HEK293 (cell line): ENCODE data around the gene DCLK1.

Source experiments
- CTCF ChIA-PET: fragments of 350-600 bp; formaldehyde crosslinking; extraction: SDS; loops from one replicate; lab custom pipeline; 2021; ENCODE audit warnings: antibody characterized with exemption; lab: Yijun Ruan, JAX
- POLR2A ChIA-PET: fragments of 300-600 bp; formaldehyde crosslinking; extraction: SDS; loops from one replicate; lab custom pipeline; 2020; ENCODE audit warnings: antibody characterized with exemption, inconsistent platforms; lab: Yijun Ruan, JAX
- H3K27ac ChIP-seq: fragments of 200-500 bp; sonication (Bioruptor generic); 2 replicates; pipeline ENCODE4 v1.5.1; 2014; ENCODE audit warnings: low read depth, low read length, control low read depth, inconsistent platforms; ENCODE audit errors: extremely low read depth
- H3K36me3 ChIP-seq, 2 experiments: fragments of 200-500 bp in 1 of 2; sonication (Bioruptor generic) in 1 of 2; 1 replicate in 1 of 2; 2 replicates in 1 of 2; pipeline ENCODE4 v1.5.1; 2014 to 2017; ENCODE audit warnings: inconsistent platforms in 2 of 2, low read length in 2 of 2; ENCODE audit not compliant: control insufficient read depth in 2 of 2, insufficient read depth in 1 of 2
- H3K4me1 ChIP-seq: fragments of 200-500 bp; sonication (Bioruptor generic); 2 replicates; pipeline ENCODE4 v1.5.1; 2014; ENCODE audit warnings: mild to moderate bottlenecking, low read length, inconsistent platforms; ENCODE audit not compliant: control insufficient read depth, insufficient read depth
- H3K4me3 ChIP-seq: 2 replicates; pipeline ENCODE4 v1.5.1; 2011; ENCODE audit warnings: low read depth, mild to moderate bottlenecking, control low read depth, low read length, moderate library complexity
- H3K9me3 ChIP-seq: fragments of 200-500 bp; sonication (Bioruptor generic); 2 replicates; pipeline ENCODE4 v1.5.1; 2014; ENCODE audit warnings: low read depth, low read length, inconsistent platforms; ENCODE audit not compliant: control insufficient read depth, insufficient read depth
- RBAK ChIP-seq: fragments of 450-650 bp; formaldehyde crosslinking; IDR thresholded peaks from 2 replicates; pipeline ENCODE4 v1.5.1; 2016; ENCODE audit warnings: missing biosample characterization, missing genetic modification characterization
- ZNF121 ChIP-seq: fragments of 450-650 bp; formaldehyde crosslinking; IDR thresholded peaks from 2 replicates; pipeline ENCODE4 v1.5.1; 2016; ENCODE audit warnings: missing biosample characterization, missing genetic modification characterization
- ZNF132 ChIP-seq: fragments of 450-650 bp; formaldehyde crosslinking; IDR thresholded peaks from 2 replicates; pipeline ENCODE4 v1.5.1; 2017; ENCODE audit warnings: missing biosample characterization, missing genetic modification characterization, borderline replicate concordance
- ZNF157 ChIP-seq: fragments of 450-650 bp; formaldehyde crosslinking; IDR thresholded peaks from 2 replicates; pipeline ENCODE4 v1.5.1; 2016; ENCODE audit warnings: missing biosample characterization, missing genetic modification characterization
- ZNF175 ChIP-seq: fragments of 450-650 bp; formaldehyde crosslinking; IDR thresholded peaks from 2 replicates; pipeline ENCODE4 v1.5.1; 2016; ENCODE audit warnings: missing biosample characterization, missing genetic modification characterization
- ZNF248 ChIP-seq: fragments of 450-650 bp; formaldehyde crosslinking; IDR thresholded peaks from 2 replicates; pipeline ENCODE4 v1.5.1; 2017; ENCODE audit warnings: missing biosample characterization, missing genetic modification characterization
- ZNF433 ChIP-seq: fragments of 450-650 bp; formaldehyde crosslinking; IDR thresholded peaks from 2 replicates; pipeline ENCODE4 v1.5.1; 2016; ENCODE audit warnings: missing biosample characterization, missing genetic modification characterization, low read depth
- ZNF530 ChIP-seq: fragments of 450-650 bp; formaldehyde crosslinking; IDR thresholded peaks from 2 replicates; pipeline ENCODE4 v1.5.1; 2016; ENCODE audit warnings: low read depth, missing biosample characterization, missing genetic modification characterization
- TF ChIP-seq, protein P1 (sequence below): fragments of 450-650 bp; IDR thresholded peaks from 2 replicates; pipeline ENCODE4 v1.5.1; 2018; ENCODE audit warnings: missing biosample characterization, mild to moderate bottlenecking, missing genetic modification characterization
- TF ChIP-seq, protein P2 (sequence below): fragments of 450-650 bp; formaldehyde crosslinking; IDR thresholded peaks from 2 replicates; pipeline ENCODE4 v1.5.0; 2017; ENCODE audit warnings: missing biosample characterization, missing genetic modification characterization, borderline replicate concordance
- TF ChIP-seq, protein P3 (sequence below): fragments of 450-650 bp; formaldehyde crosslinking; IDR thresholded peaks from 2 replicates; pipeline ENCODE4 v1.5.1; 2017; ENCODE audit warnings: missing biosample characterization, missing genetic modification characterization
- TF ChIP-seq, protein P4 (sequence below): fragments of 450-650 bp; formaldehyde crosslinking; IDR thresholded peaks from 2 replicates; pipeline ENCODE4 v1.5.1; 2016; ENCODE audit warnings: missing biosample characterization, missing genetic modification characterization
- TF ChIP-seq, protein P5 (sequence below): fragments of 450-650 bp; formaldehyde crosslinking; conservative IDR thresholded peaks from 2 replicates; pipeline ENCODE4 v1.5.1; 2016; ENCODE audit warnings: low read depth, missing biosample characterization, missing genetic modification characterization
- TF ChIP-seq, protein P6 (sequence below): fragments of 450-650 bp; formaldehyde crosslinking; IDR thresholded peaks from 2 replicates; pipeline ENCODE4 v1.5.1; 2016; ENCODE audit warnings: missing biosample characterization, missing genetic modification characterization
- TF ChIP-seq, protein P7 (sequence below): fragments of 450-650 bp; formaldehyde crosslinking; IDR thresholded peaks from 2 replicates; pipeline ENCODE4 v1.5.1; 2016; ENCODE audit warnings: missing biosample characterization, missing genetic modification characterization

The DCLK1 gene

DNA sequence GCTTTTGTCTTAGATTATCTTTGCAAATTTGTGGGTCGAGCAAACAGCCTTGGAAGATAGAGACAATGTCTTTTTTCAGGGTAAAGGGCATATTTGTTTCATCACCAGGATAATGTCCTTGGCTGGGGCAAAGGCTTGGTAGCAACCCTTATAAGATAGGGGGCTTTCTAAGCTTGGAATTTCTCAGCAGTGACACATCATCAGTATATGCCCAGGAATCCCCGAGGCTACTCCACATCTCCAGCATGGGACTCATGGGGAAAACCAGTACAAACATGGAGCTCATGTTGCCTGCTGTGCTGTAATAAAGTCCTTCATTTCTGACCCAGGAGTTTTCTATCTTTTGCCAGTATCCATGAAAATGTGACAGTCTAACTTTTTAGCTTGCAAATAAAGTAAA lies 77.1 kb downstream of the DCLK1 start (continued):
- TF ChIP-seq, protein P1, sequence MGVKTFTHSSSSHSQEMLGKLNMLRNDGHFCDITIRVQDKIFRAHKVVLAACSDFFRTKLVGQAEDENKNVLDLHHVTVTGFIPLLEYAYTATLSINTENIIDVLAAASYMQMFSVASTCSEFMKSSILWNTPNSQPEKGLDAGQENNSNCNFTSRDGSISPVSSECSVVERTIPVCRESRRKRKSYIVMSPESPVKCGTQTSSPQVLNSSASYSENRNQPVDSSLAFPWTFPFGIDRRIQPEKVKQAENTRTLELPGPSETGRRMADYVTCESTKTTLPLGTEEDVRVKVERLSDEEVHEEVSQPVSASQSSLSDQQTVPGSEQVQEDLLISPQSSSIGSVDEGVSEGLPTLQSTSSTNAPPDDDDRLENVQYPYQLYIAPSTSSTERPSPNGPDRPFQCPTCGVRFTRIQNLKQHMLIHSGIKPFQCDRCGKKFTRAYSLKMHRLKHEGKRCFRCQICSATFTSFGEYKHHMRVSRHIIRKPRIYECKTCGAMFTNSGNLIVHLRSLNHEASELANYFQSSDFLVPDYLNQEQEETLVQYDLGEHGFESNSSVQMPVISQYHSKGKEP (tag by site-specific recombination): no peak
- TF ChIP-seq, protein P2, sequence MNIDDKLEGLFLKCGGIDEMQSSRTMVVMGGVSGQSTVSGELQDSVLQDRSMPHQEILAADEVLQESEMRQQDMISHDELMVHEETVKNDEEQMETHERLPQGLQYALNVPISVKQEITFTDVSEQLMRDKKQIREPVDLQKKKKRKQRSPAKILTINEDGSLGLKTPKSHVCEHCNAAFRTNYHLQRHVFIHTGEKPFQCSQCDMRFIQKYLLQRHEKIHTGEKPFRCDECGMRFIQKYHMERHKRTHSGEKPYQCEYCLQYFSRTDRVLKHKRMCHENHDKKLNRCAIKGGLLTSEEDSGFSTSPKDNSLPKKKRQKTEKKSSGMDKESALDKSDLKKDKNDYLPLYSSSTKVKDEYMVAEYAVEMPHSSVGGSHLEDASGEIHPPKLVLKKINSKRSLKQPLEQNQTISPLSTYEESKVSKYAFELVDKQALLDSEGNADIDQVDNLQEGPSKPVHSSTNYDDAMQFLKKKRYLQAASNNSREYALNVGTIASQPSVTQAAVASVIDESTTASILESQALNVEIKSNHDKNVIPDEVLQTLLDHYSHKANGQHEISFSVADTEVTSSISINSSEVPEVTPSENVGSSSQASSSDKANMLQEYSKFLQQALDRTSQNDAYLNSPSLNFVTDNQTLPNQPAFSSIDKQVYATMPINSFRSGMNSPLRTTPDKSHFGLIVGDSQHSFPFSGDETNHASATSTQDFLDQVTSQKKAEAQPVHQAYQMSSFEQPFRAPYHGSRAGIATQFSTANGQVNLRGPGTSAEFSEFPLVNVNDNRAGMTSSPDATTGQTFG: no peak

DNA sequence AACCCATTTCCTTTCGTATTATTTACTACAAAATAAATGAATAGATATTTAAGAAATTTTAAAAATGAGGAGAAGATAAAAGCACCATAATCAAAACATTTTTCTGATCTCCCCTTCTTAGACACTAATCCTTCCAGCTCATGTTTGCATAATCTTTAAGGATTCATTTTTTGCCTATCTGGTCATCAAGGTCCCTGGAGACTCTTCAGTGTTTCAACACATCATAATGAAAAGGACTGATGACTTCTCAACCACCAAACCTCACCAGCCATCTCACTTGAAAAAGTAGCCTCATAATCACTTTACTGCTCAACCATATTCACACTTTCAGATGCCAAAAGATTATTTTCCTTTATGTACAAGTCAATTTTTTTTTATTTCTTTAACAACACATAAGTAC lies 80.1 kb downstream of the DCLK1 start:
- POLR2A ChIA-PET: no interaction called here
- TF ChIP-seq, protein P3, sequence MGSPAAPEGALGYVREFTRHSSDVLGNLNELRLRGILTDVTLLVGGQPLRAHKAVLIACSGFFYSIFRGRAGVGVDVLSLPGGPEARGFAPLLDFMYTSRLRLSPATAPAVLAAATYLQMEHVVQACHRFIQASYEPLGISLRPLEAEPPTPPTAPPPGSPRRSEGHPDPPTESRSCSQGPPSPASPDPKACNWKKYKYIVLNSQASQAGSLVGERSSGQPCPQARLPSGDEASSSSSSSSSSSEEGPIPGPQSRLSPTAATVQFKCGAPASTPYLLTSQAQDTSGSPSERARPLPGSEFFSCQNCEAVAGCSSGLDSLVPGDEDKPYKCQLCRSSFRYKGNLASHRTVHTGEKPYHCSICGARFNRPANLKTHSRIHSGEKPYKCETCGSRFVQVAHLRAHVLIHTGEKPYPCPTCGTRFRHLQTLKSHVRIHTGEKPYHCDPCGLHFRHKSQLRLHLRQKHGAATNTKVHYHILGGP (tag by site-specific recombination): no peak
- no peak for TF ChIP-seq ZNF157 (tag by site-specific recombination)
- TF ChIP-seq, protein P4, sequence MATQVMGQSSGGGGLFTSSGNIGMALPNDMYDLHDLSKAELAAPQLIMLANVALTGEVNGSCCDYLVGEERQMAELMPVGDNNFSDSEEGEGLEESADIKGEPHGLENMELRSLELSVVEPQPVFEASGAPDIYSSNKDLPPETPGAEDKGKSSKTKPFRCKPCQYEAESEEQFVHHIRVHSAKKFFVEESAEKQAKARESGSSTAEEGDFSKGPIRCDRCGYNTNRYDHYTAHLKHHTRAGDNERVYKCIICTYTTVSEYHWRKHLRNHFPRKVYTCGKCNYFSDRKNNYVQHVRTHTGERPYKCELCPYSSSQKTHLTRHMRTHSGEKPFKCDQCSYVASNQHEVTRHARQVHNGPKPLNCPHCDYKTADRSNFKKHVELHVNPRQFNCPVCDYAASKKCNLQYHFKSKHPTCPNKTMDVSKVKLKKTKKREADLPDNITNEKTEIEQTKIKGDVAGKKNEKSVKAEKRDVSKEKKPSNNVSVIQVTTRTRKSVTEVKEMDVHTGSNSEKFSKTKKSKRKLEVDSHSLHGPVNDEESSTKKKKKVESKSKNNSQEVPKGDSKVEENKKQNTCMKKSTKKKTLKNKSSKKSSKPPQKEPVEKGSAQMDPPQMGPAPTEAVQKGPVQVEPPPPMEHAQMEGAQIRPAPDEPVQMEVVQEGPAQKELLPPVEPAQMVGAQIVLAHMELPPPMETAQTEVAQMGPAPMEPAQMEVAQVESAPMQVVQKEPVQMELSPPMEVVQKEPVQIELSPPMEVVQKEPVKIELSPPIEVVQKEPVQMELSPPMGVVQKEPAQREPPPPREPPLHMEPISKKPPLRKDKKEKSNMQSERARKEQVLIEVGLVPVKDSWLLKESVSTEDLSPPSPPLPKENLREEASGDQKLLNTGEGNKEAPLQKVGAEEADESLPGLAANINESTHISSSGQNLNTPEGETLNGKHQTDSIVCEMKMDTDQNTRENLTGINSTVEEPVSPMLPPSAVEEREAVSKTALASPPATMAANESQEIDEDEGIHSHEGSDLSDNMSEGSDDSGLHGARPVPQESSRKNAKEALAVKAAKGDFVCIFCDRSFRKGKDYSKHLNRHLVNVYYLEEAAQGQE: no peak
- Histone ChIP-seq H3K4me1 (no peaks in the 10 kb centered on the region), H3K4me3 (no peak overlapping the region), H3K27ac (no peak overlapping the region), H3K36me3 (no peaks in the 10 kb centered on the region), H3K9me3 (no peaks in the 10 kb centered on the region)
- CTCF ChIA-PET: no interaction called here

DNA sequence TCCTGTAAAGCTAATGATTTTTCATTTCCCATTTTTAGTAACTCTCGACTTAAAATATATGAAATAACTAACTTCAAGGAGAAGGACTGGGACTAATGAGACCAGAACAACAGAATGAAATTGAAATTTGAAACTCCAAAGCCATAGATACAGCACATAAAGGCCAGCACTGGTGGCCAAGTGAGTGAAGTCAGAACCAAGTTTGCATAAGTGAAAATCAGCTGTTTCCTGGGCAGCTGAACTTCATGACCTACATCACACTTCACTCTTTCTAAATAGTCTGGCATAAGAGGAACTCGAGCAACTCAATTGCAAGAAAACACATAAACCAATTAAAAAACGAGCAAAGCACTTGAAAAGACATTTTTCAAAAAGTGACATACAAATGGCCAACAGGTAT lies 84.5 kb downstream of the DCLK1 start:
- no peak overlapping the region for H3K27ac ChIP-seq
- H3K4me1 ChIP-seq: no peaks in the 10 kb centered on the region
- ChIA-PET POLR2A (no interaction called here), CTCF (no interaction called here)
- H3K9me3 ChIP-seq: no peaks in the 10 kb centered on the region
- H3K4me3 ChIP-seq: no peak overlapping the region
- no peaks in the 10 kb centered on the region for H3K36me3 ChIP-seq
- TF ChIP-seq RBAK (tag by site-specific recombination): no peak
- no peak for TF ChIP-seq ZNF248 (tag by site-specific recombination)
- no peak for TF ChIP-seq ZNF132 (tag by site-specific recombination)
- TF ChIP-seq ZNF530 (tag by site-specific recombination): no peak
- TF ChIP-seq, protein P5, sequence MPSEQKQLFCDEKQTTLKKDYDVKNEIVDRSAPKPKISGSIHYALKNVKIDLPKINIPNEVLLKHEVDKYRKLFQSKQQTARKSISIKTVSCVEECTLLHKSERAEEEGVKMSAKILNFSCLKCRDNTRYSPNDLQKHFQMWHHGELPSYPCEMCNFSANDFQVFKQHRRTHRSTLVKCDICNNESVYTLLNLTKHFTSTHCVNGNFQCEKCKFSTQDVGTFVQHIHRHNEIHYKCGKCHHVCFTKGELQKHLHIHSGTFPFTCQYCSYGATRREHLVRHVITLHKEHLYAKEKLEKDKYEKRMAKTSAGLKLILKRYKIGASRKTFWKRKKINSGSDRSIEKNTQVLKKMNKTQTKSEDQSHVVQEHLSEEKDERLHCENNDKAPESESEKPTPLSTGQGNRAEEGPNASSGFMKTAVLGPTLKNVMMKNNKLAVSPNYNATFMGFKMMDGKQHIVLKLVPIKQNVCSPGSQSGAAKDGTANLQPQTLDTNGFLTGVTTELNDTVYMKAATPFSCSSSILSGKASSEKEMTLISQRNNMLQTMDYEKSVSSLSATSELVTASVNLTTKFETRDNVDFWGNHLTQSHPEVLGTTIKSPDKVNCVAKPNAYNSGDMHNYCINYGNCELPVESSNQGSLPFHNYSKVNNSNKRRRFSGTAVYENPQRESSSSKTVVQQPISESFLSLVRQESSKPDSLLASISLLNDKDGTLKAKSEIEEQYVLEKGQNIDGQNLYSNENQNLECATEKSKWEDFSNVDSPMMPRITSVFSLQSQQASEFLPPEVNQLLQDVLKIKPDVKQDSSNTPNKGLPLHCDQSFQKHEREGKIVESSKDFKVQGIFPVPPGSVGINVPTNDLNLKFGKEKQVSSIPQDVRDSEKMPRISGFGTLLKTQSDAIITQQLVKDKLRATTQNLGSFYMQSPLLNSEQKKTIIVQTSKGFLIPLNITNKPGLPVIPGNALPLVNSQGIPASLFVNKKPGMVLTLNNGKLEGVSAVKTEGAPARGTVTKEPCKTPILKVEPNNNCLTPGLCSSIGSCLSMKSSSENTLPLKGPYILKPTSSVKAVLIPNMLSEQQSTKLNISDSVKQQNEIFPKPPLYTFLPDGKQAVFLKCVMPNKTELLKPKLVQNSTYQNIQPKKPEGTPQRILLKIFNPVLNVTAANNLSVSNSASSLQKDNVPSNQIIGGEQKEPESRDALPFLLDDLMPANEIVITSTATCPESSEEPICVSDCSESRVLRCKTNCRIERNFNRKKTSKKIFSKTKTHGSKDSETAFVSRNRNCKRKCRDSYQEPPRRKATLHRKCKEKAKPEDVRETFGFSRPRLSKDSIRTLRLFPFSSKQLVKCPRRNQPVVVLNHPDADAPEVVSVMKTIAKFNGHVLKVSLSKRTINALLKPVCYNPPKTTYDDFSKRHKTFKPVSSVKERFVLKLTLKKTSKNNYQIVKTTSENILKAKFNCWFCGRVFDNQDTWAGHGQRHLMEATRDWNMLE (tag by site-specific recombination): no peak
- TF ChIP-seq, protein P6, sequence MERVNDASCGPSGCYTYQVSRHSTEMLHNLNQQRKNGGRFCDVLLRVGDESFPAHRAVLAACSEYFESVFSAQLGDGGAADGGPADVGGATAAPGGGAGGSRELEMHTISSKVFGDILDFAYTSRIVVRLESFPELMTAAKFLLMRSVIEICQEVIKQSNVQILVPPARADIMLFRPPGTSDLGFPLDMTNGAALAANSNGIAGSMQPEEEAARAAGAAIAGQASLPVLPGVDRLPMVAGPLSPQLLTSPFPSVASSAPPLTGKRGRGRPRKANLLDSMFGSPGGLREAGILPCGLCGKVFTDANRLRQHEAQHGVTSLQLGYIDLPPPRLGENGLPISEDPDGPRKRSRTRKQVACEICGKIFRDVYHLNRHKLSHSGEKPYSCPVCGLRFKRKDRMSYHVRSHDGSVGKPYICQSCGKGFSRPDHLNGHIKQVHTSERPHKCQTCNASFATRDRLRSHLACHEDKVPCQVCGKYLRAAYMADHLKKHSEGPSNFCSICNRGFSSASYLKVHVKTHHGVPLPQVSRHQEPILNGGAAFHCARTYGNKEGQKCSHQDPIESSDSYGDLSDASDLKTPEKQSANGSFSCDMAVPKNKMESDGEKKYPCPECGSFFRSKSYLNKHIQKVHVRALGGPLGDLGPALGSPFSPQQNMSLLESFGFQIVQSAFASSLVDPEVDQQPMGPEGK (tag by site-specific recombination): no peak
- TF ChIP-seq ZNF433 (tag by site-specific recombination): no peak
- TF ChIP-seq ZNF121 (tag by site-specific recombination): no peak
- no peak for TF ChIP-seq ZNF175
- TF ChIP-seq, protein P7, sequence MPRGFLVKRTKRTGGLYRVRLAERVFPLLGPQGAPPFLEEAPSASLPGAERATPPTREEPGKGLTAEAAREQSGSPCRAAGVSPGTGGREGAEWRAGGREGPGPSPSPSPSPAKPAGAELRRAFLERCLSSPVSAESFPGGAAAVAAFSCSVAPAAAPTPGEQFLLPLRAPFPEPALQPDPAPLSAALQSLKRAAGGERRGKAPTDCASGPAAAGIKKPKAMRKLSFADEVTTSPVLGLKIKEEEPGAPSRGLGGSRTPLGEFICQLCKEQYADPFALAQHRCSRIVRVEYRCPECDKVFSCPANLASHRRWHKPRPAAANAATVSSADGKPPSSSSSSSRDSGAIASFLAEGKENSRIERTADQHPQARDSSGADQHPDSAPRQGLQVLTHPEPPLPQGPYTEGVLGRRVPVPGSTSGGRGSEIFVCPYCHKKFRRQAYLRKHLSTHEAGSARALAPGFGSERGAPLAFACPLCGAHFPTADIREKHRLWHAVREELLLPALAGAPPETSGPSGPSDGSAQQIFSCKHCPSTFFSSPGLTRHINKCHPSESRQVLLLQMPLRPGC (tag by site-specific recombination): no peak
